ENCODE results near the gene C1orf21.

C1orf21 gene

GRCh38 chr1:184507604-184508280 lies 120.9 kb downstream of the C1orf21 start:
- H3K27ac Mint-ChIP-seq: no peak overlapping the region
- no peaks in the 10 kb centered on the region for H3K9me3 Mint-ChIP-seq
- H3K27me3 Mint-ChIP-seq: peaks cover 5% of the 10 kb centered on the region
- no peaks in the 10 kb centered on the region for H3K36me3 Mint-ChIP-seq (ENCODE audit: low read depth)
- H3K4me1 Mint-ChIP-seq (ENCODE audit: low read depth): no peaks in the 10 kb centered on the region
- H3K4me3 Mint-ChIP-seq: no peak overlapping the region

- Mint-ChIP-seq H3K27me3 (peaks cover 5% of the 10 kb centered on the region), H3K4me1 (ENCODE audit: low read depth) (no peaks in the 10 kb centered on the region), H3K36me3 (ENCODE audit: low read depth) (no peaks in the 10 kb centered on the region), H3K27ac (no peak overlapping the region), H3K9me3 (no peaks in the 10 kb centered on the region), H3K4me3 (no peak overlapping the region)
These were observed 122.3 kb downstream of the C1orf21 start for GRCh38 chr1:184509105-184509504.

- no peaks in the 10 kb centered on the region for H3K9me3 Mint-ChIP-seq
- H3K27me3 Mint-ChIP-seq: no peaks in the 10 kb centered on the region
- H3K4me1 Mint-ChIP-seq (ENCODE audit: low read depth): no peaks in the 10 kb centered on the region
- no peak overlapping the region for H3K27ac Mint-ChIP-seq
- H3K36me3 Mint-ChIP-seq (ENCODE audit: low read depth): no peaks in the 10 kb centered on the region
- no peak overlapping the region for H3K4me3 Mint-ChIP-seq
These were observed 123.3 kb downstream of the C1orf21 start for GRCh38 chr1:184510110-184510509.

GRCh38 chr1:184512724-184513123 lies 125.9 kb downstream of the C1orf21 start:
- Mint-ChIP-seq H3K27ac (no peak overlapping the region), H3K4me1 (ENCODE audit: low read depth) (no peaks in the 10 kb centered on the region), H3K27me3 (peaks cover 5% of the 10 kb centered on the region), H3K36me3 (ENCODE audit: low read depth) (no peaks in the 10 kb centered on the region), H3K4me3 (no peak overlapping the region), H3K9me3 (no peaks in the 10 kb centered on the region)

GRCh38 chr1:184513421-184513820 lies 126.6 kb downstream of the C1orf21 start:
- Mint-ChIP-seq H3K27me3 (peaks cover 5% of the 10 kb centered on the region), H3K9me3 (no peaks in the 10 kb centered on the region), H3K4me1 (ENCODE audit: low read depth) (no peaks in the 10 kb centered on the region), H3K36me3 (ENCODE audit: low read depth) (no peaks in the 10 kb centered on the region), H3K27ac (no peak overlapping the region), H3K4me3 (no peak overlapping the region)

GRCh38 chr1:184513966-184514365 lies 127.1 kb downstream of the C1orf21 start:
- Mint-ChIP-seq H3K9me3 (no peaks in the 10 kb centered on the region), H3K4me1 (ENCODE audit: low read depth) (no peaks in the 10 kb centered on the region), H3K27ac (no peak overlapping the region), H3K36me3 (ENCODE audit: low read depth) (no peaks in the 10 kb centered on the region), H3K27me3 (peaks cover 9% of the 10 kb centered on the region), H3K4me3 (no peak overlapping the region)

- Mint-ChIP-seq H3K27me3 (peaks cover 9% of the 10 kb centered on the region), H3K27ac (no peak overlapping the region), H3K4me1 (ENCODE audit: low read depth) (no peaks in the 10 kb centered on the region)
These were observed 127.6 kb downstream of the C1orf21 start for GRCh38 chr1:184514447-184514846.

GRCh38 chr1:184517130-184517529 lies 130.3 kb downstream of the C1orf21 start:
- Mint-ChIP-seq H3K9me3 (no peaks in the 10 kb centered on the region), H3K4me3 (no peak overlapping the region), H3K4me1 (ENCODE audit: low read depth) (no peaks in the 10 kb centered on the region), H3K27me3 (peaks cover 9% of the 10 kb centered on the region), H3K36me3 (ENCODE audit: low read depth) (no peaks in the 10 kb centered on the region), H3K27ac (no peak overlapping the region)

More at GRCh38 chr1:184514447-184514846, 127.6 kb downstream of the C1orf21 start:
- Mint-ChIP-seq H3K9me3 (no peaks in the 10 kb centered on the region), H3K4me3 (no peak overlapping the region), H3K36me3 (ENCODE audit: low read depth) (no peaks in the 10 kb centered on the region)

- Mint-ChIP-seq H3K9me3 (no peaks in the 10 kb centered on the region), H3K4me3 (no peak overlapping the region), H3K27ac (no peak overlapping the region), H3K27me3 (peaks cover 9% of the 10 kb centered on the region), H3K36me3 (ENCODE audit: low read depth) (no peaks in the 10 kb centered on the region), H3K4me1 (ENCODE audit: low read depth) (no peaks in the 10 kb centered on the region)
These were observed 132.0 kb downstream of the C1orf21 start for GRCh38 chr1:184518736-184519357.

- H3K36me3 Mint-ChIP-seq (ENCODE audit: low read depth): no peaks in the 10 kb centered on the region
- H3K9me3 Mint-ChIP-seq: no peaks in the 10 kb centered on the region
- H3K27ac Mint-ChIP-seq: no peak overlapping the region
- peaks cover 9% of the 10 kb centered on the region for H3K27me3 Mint-ChIP-seq
- no peaks in the 10 kb centered on the region for H3K4me1 Mint-ChIP-seq (ENCODE audit: low read depth)
- no peak overlapping the region for H3K4me3 Mint-ChIP-seq
These were observed 133.5 kb downstream of the C1orf21 start for GRCh38 chr1:184520336-184520735.

GRCh38 chr1:184524248-184524647 lies 137.4 kb downstream of the C1orf21 start:
- Mint-ChIP-seq H3K4me3 (no peak overlapping the region), H3K36me3 (ENCODE audit: low read depth) (no peaks in the 10 kb centered on the region), H3K27ac (no peak overlapping the region), H3K27me3 (no peaks in the 10 kb centered on the region), H3K9me3 (no peaks in the 10 kb centered on the region), H3K4me1 (ENCODE audit: low read depth) (no peaks in the 10 kb centered on the region)

GRCh38 chr1:184527402-184527801 lies 140.6 kb downstream of the C1orf21 start:
- no peaks in the 10 kb centered on the region for H3K9me3 Mint-ChIP-seq
- no peaks in the 10 kb centered on the region for H3K36me3 Mint-ChIP-seq (ENCODE audit: low read depth)
- peaks cover 4% of the 10 kb centered on the region for H3K4me1 Mint-ChIP-seq (ENCODE audit: low read depth)
- H3K4me3 Mint-ChIP-seq: no peak overlapping the region
- H3K27me3 Mint-ChIP-seq: peaks cover 4% of the 10 kb centered on the region
- no peak overlapping the region for H3K27ac Mint-ChIP-seq

- peaks cover 7% of the 10 kb centered on the region for H3K27me3 Mint-ChIP-seq
- H3K36me3 Mint-ChIP-seq (ENCODE audit: low read depth): no peaks in the 10 kb centered on the region
- H3K9me3 Mint-ChIP-seq: no peaks in the 10 kb centered on the region
- no peak overlapping the region for H3K27ac Mint-ChIP-seq
- H3K4me1 Mint-ChIP-seq (ENCODE audit: low read depth): peaks cover 10% of the 10 kb centered on the region
- no peak overlapping the region for H3K4me3 Mint-ChIP-seq
These were observed 143.4 kb downstream of the C1orf21 start for GRCh38 chr1:184530226-184530625.

- Mint-ChIP-seq H3K36me3 (ENCODE audit: low read depth) (no peaks in the 10 kb centered on the region), H3K4me1 (ENCODE audit: low read depth) (peaks cover 10% of the 10 kb centered on the region), H3K9me3 (peaks cover 6% of the 10 kb centered on the region), H3K4me3 (no peak overlapping the region), H3K27ac (no peak overlapping the region), H3K27me3 (peaks cover 7% of the 10 kb centered on the region)
These were observed 144.5 kb downstream of the C1orf21 start for GRCh38 chr1:184531296-184531695.

GRCh38 chr1:184532199-184532598 lies 145.4 kb downstream of the C1orf21 start:
- Mint-ChIP-seq H3K9me3 (peaks cover 10% of the 10 kb centered on the region), H3K27me3 (peaks cover 7% of the 10 kb centered on the region), H3K4me3 (no peak overlapping the region), H3K36me3 (ENCODE audit: low read depth) (no peaks in the 10 kb centered on the region), H3K4me1 (ENCODE audit: low read depth) (peaks cover 10% of the 10 kb centered on the region), H3K27ac (no peak overlapping the region)

GRCh38 chr1:184533049-184533448 lies 146.2 kb downstream of the C1orf21 start:
- Mint-ChIP-seq H3K9me3 (peaks cover 12% of the 10 kb centered on the region), H3K4me1 (ENCODE audit: low read depth) (peaks cover 10% of the 10 kb centered on the region), H3K27ac (no peak overlapping the region), H3K36me3 (ENCODE audit: low read depth) (no peaks in the 10 kb centered on the region), H3K27me3 (peaks cover 7% of the 10 kb centered on the region), H3K4me3 (no peak overlapping the region)

All from stimulated activated naive CD8-positive, alpha-beta T cell treated with anti-CD3 and anti-CD28 coated beads, Interleukin-15, Interleukin-2, amounts not matched to agents 100 ng/mL and 50 ng/mL, for 24 hours (primary cell).